Fibroblast of lung (primary cell): ENCODE results near the gene PCSK4. TPM values are rescaled to one million over a fixed set of nuclear protein-coding genes. Genes with fewer than 3 reads are reported as not detected.

Source experiments
- DNase-seq, 2 donors: peaks; one replicate each; pipeline versions ENCODE4 v3.0.0 to v3.0.0-alpha.2; 2010; ENCODE audit warnings: low read depth in 2 of 2
- H2AFZ ChIP-seq: 2 replicates; pipeline ENCODE4 v1.5.1; 2012; ENCODE audit warnings: low read length, control low read depth, inconsistent platforms
- H3K27ac ChIP-seq: 2 replicates; pipeline ENCODE4 v1.5.1; 2011; ENCODE audit warnings: low read length, control low read depth; ENCODE audit not compliant: insufficient read depth
- H3K27me3 ChIP-seq: 2 replicates; pipeline ENCODE4 v1.5.1; 2011; ENCODE audit warnings: mild to moderate bottlenecking, low read length; ENCODE audit not compliant: control insufficient read depth, insufficient read depth
- H3K36me3 ChIP-seq: 2 replicates; pipeline ENCODE4 v1.5.1; 2011; ENCODE audit warnings: low read length; ENCODE audit not compliant: control insufficient read depth, insufficient read depth
- H3K4me1 ChIP-seq: 2 replicates; pipeline ENCODE4 v1.5.1; 2011; ENCODE audit warnings: low read length; ENCODE audit not compliant: control insufficient read depth, insufficient read depth; ENCODE audit errors: extremely low read depth
- H3K4me2 ChIP-seq: 2 replicates; pipeline ENCODE4 v1.5.1; 2011; ENCODE audit warnings: low read length, control low read depth; ENCODE audit not compliant: insufficient read depth; ENCODE audit errors: extremely low read depth
- H3K4me3 ChIP-seq, 4 experiments: fragments of 200-600 bp in 1 of 4; sonication (generic) in 1 of 4; replicated peaks in 1 of 4; 2 replicates each; pipeline ENCODE4 v1.5.1; 2011 to 2016; ENCODE audit warnings: low read length in 4 of 4, low read depth in 3 of 4, mild to moderate bottlenecking in 3 of 4, control low read depth in 2 of 4, inconsistent platforms in 1 of 4, mixed read lengths in 1 of 4; ENCODE audit not compliant: insufficient read depth in 1 of 4; ENCODE audit errors: control extremely low read depth in 1 of 4
- H3K79me2 ChIP-seq: 2 replicates; pipeline ENCODE4 v1.5.1; 2012; ENCODE audit warnings: mild to moderate bottlenecking, low read length, inconsistent platforms; ENCODE audit not compliant: control insufficient read depth, insufficient read depth
- H3K9ac ChIP-seq: 2 replicates; pipeline ENCODE4 v1.5.1; 2011; ENCODE audit warnings: mild to moderate bottlenecking, low read length, control low read depth; ENCODE audit not compliant: insufficient read depth
- H3K9me3 ChIP-seq: 2 replicates; pipeline ENCODE4 v1.5.1; 2012; ENCODE audit warnings: low read depth, low read length; ENCODE audit not compliant: control insufficient read depth, insufficient read depth
- H4K20me1 ChIP-seq: 2 replicates; pipeline ENCODE4 v1.5.1; 2011; ENCODE audit warnings: low read length; ENCODE audit not compliant: control insufficient read depth, insufficient read depth; ENCODE audit errors: extremely low read depth
- CTCF ChIP-seq, 2 donors: IDR thresholded peaks in 1 of 2; conservative IDR thresholded peaks in 1 of 2; 1 replicate in 1 of 2; 2 replicates in 1 of 2; pipeline ENCODE4 v1.5.1; 2011 to 2012; ENCODE audit warnings: low read length in 2 of 2, control low read depth in 1 of 2, inconsistent platforms in 1 of 2, low read depth in 1 of 2, mild to moderate bottlenecking in 1 of 2
- EZH2 ChIP-seq: IDR thresholded peaks from 2 replicates; pipeline ENCODE4 v1.5.1; 2012; ENCODE audit warnings: low read length, control low read depth, mild to moderate bottlenecking; ENCODE audit errors: missing control alignments
- polyA plus RNA-seq, 2 donors: library from polyadenylated mRNA; depleted of rRNA in 1 of 2; stranded (reverse) in 1 of 2; unstranded in 1 of 2; fragments of >200 nt; gene quantifications; 2 replicates each; pipeline ENCODE4 v1.2.1, GENCODE V29; 2011 to 2012; ENCODE audit warnings: missing spikeins in 1 of 2
- total RNA-seq: library from RNA; depleted of rRNA; stranded (reverse); fragments of >200 nt; gene quantifications from 2 replicates; pipeline ENCODE4 v1.2.1, GENCODE V29; 2014

Gene PCSK4
- total and polyA plus RNA-seq, 2 donors (not counting 1 experiment from before 2014, with no cell fraction given), result 0.28 to 3.5 TPM

- H3K4me3 ChIP-seq, result peak overlapping the region in 1 of 4 experiments; percentile 47
- DNase-seq, result no peak
- H3K27ac ChIP-seq, result no peak overlapping the region
- no peaks in the 10 kb centered on the region for H3K36me3 ChIP-seq
- H3K27me3 ChIP-seq, result peaks cover 50% of the 10 kb centered on the region
- TF ChIP-seq EZH2 (no peak), CTCF (conservative IDR thresholded peaks at IDR 0.05 in 1 of 2, IDR thresholded peaks at IDR 0.05 in 1 of 2; ENCODE audit: low read depth in 1 of 2, low read length in 2 of 2) (no peak)
- no peaks in the 10 kb centered on the region for H3K9me3 ChIP-seq
- no peaks in the 10 kb centered on the region for H4K20me1 ChIP-seq
- H3K9ac ChIP-seq, result no peak overlapping the region
- no peak overlapping the region for H3K4me2 ChIP-seq
- H3K4me1 ChIP-seq, result peaks cover 3% of the 10 kb centered on the region
- no peak overlapping the region for H2AFZ ChIP-seq
- no peaks in the 10 kb centered on the region for H3K79me2 ChIP-seq
Observed at GRCh38 chr19:1469255-1470054, 20.7 kb downstream of the PCSK4 start.

GRCh38 chr19:1468821-1469254, 21.3 kb downstream of the PCSK4 start:
- peak overlapping the region in 1 of 4 experiments; percentile 32 for H3K4me3 ChIP-seq
- TF ChIP-seq CTCF (conservative IDR thresholded peaks at IDR 0.05 in 1 of 2, IDR thresholded peaks at IDR 0.05 in 1 of 2; ENCODE audit: low read depth in 1 of 2, low read length in 2 of 2), result no peak
- no peak for TF ChIP-seq EZH2
- H3K27ac ChIP-seq, result no peak overlapping the region
- no peak overlapping the region for H3K9ac ChIP-seq
- peak in 1 of 2 donors; percentile 26 for DNase-seq
- H3K36me3 ChIP-seq, result no peaks in the 10 kb centered on the region
- no peaks in the 10 kb centered on the region for H4K20me1 ChIP-seq
- H2AFZ ChIP-seq, result no peak overlapping the region
- H3K4me2 ChIP-seq, result no peak overlapping the region
- peaks cover 3% of the 10 kb centered on the region for H3K4me1 ChIP-seq
- peaks cover 50% of the 10 kb centered on the region for H3K27me3 ChIP-seq
- no peaks in the 10 kb centered on the region for H3K79me2 ChIP-seq
- no peaks in the 10 kb centered on the region for H3K9me3 ChIP-seq

- Histone ChIP-seq H3K4me2 (no peak overlapping the region), H2AFZ (no peak overlapping the region), H3K9me3 (no peaks in the 10 kb centered on the region), H3K79me2 (no peaks in the 10 kb centered on the region), H3K9ac (no peak overlapping the region), H3K36me3 (no peaks in the 10 kb centered on the region), H3K4me1 (peaks cover 3% of the 10 kb centered on the region), H3K4me3 (peak overlapping the region in 1 of 4 experiments; percentile 32), H3K27ac (no peak overlapping the region), H3K27me3 (peaks cover 50% of the 10 kb centered on the region), H4K20me1 (no peaks in the 10 kb centered on the region)
- DNase-seq, result no peak
- TF ChIP-seq CTCF (conservative IDR thresholded peaks at IDR 0.05 in 1 of 2, IDR thresholded peaks at IDR 0.05 in 1 of 2; ENCODE audit: low read depth in 1 of 2, low read length in 2 of 2), result no peak
- TF ChIP-seq EZH2, result peak; percentile 94
Observed at GRCh38 chr19:1468274-1468820, 21.8 kb downstream of the PCSK4 start.
